Activated CD4-positive, alpha-beta T cell treated with anti-CD3 and anti-CD28 coated beads, Interleukin-2, amount 50 U/mL, for 4 hours (primary cell): ENCODE data around the gene TPBGL.

Experiments used
- DNase-seq, 2 experiments: peaks; one replicate each; pipeline ENCODE4 v3.0.0-alpha.2; 2020

Gene TPBGL

GRCh38 chr11:75212411-75212810, 28.2 kb upstream of the TPBGL start:
- DNase-seq, result no peak

GRCh38 chr11:75214411-75214821, 26.2 kb upstream of the TPBGL start:
- DNase-seq, result peak; percentile 63 to 70

- DNase-seq, result no peak
Observed at GRCh38 chr11:75214843-75215242, 25.7 kb upstream of the TPBGL start.

GRCh38 chr11:75219869-75220268, 20.7 kb upstream of the TPBGL start:
- DNase-seq, result no peak

GRCh38 chr11:75223954-75224643, 16.5 kb upstream of the TPBGL start:
- DNase-seq, result no peak

- no peak for DNase-seq
Observed at GRCh38 chr11:75225794-75226193, 14.8 kb upstream of the TPBGL start.

- no peak for DNase-seq
Observed at GRCh38 chr11:75229466-75229865, 11.1 kb upstream of the TPBGL start.

- no peak for DNase-seq
Observed at GRCh38 chr11:75230621-75231020, 10.0 kb upstream of the TPBGL start.

GRCh38 chr11:75233754-75234172, 6.8 kb upstream of the TPBGL start:
- DNase-seq, result no peak

GRCh38 chr11:75236062-75236461, 4.5 kb upstream of the TPBGL start:
- no peak for DNase-seq

- DNase-seq, result no peak
Observed at GRCh38 chr11:75237050-75237449, 3.5 kb upstream of the TPBGL start.

- DNase-seq, result no peak
Observed at GRCh38 chr11:75238595-75239440, 1.8 kb upstream of the TPBGL start.

GRCh38 chr11:75239531-75240290, 863 bp upstream of the TPBGL start:
- no peak for DNase-seq

- DNase-seq, result peak; percentile 79 to 81
Observed at GRCh38 chr11:75241036-75241905, 697 bp downstream of the TPBGL start.

- DNase-seq, result no peak
Observed at GRCh38 chr11:75241906-75242644, 1.5 kb downstream of the TPBGL start.

- no peak for DNase-seq
Observed at GRCh38 chr11:75242722-75243600, 2.4 kb downstream of the TPBGL start.

GRCh38 chr11:75244052-75244814, 3.7 kb downstream of the TPBGL start:
- DNase-seq, result no peak

GRCh38 chr11:75245356-75246005, 4.9 kb downstream of the TPBGL start:
- DNase-seq, result no peak

GRCh38 chr11:75246006-75246670, 5.6 kb downstream of the TPBGL start:
- DNase-seq, result no peak
